Right lung (tissue), 10 donors: ENCODE measurements around the gene SGO1. TPM values are rescaled to one million over a fixed set of nuclear protein-coding genes. Genes with fewer than 3 reads are reported as not detected.
"Not testable (repeated sequence)": the region's sequence is repeated elsewhere in the genome, so short reads cannot be mapped to it uniquely, and the experiment has no call there.

Experiments
- DNase-seq, 2 donors: peaks; one replicate each; pipeline ENCODE4 v3.0.0-alpha.2; 2013
- long read RNA-seq, 8 donors: transcript quantifications; one replicate each; lab custom pipeline, GENCODE V29; 2026
- polyA plus RNA-seq, 5 donors: library from polyadenylated mRNA; unstranded; fragments of 120-200 nt; gene quantifications; one replicate each; pipeline versions ENCODE4 v1.2.1 to v1.2.3, GENCODE V29; 2013; ENCODE audit warnings: inconsistent platforms in 1 of 5, low replicate concordance in 1 of 5; ENCODE audit not compliant: insufficient read length in 5 of 5, insufficient read depth in 1 of 5

Gene SGO1
- 10 to 100 TPM in 3 of 5 donors, 1 to 10 TPM in 2; 4.9 to 16.9 (median 10.2) TPM for polyA plus RNA-seq
- long read RNA-seq, donor 1, partial matches to known transcripts: 11 of 12 reads
- long read RNA-seq, donor 1, other reads (novel, unspliced or antisense): 0 of 12 reads
- long read RNA-seq, donor 2, partial matches to known transcripts: 0 of 1 reads
- long read RNA-seq, donor 2, other reads (novel, unspliced or antisense): 0 of 1 reads
- long read RNA-seq, donor 3: 0 reads
- long read RNA-seq, donor 4: 0 reads
- long read RNA-seq, donor 5: 0 reads
- long read RNA-seq, donor 6, partial matches to known transcripts: 0 of 1 reads
- long read RNA-seq, donor 6, other reads (novel, unspliced or antisense): 0 of 1 reads
- long read RNA-seq, donor 7: 0 reads
- long read RNA-seq, donor 8: 0 reads

DNA sequence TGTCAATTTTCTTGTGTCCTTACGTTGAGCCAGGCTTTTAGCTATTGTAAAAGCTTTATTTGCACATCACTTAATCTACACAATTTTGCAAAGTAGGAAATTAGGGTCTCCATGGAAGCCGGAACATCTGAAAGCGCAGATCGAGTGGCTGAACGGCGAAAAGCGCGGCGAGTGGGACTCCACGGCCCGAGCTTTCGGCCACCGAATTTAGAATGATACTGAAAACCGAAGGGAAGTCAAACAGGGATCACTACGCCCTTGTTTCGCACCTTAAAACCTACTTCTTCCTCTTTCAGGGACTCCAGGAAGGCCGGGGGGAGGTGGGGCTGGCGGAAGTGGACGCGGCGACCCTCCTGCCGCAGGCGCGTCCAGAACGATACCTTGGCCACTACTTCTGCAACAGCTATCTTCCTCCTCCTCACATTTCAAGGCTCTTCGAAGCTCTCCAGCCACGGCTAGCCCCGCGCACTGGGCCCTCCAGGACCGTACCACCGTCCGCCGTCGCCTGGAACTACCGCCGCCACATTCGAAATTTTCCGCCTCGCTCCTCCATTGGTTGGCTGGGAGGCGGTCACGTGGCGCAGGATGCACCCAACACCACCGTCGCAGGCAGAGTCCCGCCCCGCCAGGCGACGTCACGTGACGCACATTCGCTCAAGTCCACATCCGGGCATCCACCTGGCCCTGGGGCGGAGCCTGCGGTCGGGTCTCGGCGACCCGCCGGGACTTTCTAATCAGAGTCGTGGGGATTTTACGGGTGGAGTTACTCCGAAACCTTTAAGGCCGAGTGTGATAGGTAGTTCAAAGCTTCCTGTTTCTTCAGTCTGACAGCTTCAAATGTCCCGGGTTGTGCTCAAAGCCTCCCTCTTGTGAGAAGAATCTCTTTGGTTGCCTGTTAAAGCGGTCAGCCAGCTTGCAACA lies at the start of gene SGO1:
TSS of gene SGO1 (minus strand) at position 528 of the 921 bp plus-strand sequence. CDS start 2,179 bp downstream, outside the sequence.
- DNase-seq: peak; percentile 98

GRCh38 chr3:20235796-20236195 lies 49.8 kb upstream of the SGO1 start:
- DNase-seq: no peak

DNA sequence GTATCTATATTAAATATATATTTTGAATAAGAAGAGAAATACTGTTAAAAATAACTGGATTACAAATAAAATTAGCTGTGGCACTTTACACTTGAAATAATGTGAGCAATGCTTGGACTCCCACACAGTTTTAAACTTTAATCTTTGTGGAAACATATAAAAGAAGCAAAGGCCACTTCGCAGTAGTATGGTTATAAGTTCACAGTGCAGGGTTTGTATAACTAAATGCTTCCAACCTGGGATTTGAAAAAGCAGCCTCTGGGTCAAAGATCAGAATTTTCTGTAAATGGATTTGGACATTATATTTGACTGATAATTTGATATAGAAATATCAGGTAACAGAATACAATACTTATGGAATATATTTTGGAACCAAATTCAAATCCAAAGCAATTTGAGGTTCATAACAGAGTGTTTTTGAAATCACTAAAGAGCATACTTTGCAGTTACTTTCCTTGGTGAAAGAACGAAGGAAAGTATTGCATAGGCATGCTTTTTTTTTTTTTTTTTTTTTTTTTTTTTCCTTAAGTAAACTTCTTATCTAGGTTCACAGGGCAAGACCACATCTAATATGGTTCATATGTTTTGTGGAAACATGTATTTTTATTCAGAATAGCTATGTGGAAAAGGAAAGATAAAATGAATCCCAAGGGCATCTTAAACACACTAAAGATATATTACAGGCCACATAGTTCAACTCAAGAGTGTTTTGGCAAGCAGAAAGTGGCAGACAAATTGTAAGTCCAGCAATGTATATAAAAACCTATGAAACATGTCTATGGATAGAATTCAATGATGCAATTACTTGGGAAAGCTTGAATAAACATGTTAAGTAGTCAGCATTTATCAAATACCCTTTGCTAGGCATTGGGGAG lies 47.1 kb upstream of the SGO1 start:
- no peak for DNase-seq

DNA sequence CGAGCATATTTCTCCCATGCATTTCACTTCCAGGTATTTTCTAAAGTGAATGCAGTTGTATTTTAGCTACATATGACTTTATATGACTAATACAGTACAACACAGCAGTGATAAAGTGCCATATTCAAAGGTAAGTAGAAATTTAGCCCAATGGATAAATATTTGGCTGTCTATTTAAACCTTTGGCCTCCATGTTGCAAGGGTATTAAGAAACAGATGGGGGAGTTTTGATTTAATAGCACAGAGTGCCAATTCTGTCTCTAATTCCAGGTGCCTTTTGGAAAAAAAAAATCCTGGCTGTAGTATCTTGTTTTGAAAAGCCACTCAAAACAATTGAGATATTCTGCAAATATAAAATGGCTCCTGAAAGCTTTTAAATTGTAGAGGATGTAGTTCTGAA lies 44.9 kb upstream of the SGO1 start:
- DNase-seq: no peak

DNA sequence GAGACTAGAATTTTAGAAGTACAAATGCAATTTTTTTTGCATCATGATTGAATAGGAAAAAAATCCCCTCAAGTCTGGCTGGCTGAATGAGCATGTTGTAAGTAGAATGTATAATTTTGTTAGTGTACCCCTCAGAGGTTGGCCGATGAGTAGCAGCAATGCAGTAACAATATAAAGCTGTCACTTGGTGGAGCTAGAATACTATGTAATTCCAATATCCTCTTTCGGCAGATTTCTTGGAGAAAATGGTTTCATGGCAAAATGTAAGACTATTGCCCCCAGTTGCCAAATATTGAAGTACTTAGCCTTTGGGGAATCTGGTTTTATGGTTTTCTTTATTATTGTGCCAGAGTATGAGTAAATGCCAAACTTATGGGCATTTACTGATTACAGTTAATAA lies 39.8 kb upstream of the SGO1 start:
- peak; percentile 25 to 47 for DNase-seq

GRCh38 chr3:20222274-20222673 lies 36.3 kb upstream of the SGO1 start:
- no peak for DNase-seq

GRCh38 chr3:20218215-20218614 lies 32.2 kb upstream of the SGO1 start:
- DNase-seq: no peak

DNA sequence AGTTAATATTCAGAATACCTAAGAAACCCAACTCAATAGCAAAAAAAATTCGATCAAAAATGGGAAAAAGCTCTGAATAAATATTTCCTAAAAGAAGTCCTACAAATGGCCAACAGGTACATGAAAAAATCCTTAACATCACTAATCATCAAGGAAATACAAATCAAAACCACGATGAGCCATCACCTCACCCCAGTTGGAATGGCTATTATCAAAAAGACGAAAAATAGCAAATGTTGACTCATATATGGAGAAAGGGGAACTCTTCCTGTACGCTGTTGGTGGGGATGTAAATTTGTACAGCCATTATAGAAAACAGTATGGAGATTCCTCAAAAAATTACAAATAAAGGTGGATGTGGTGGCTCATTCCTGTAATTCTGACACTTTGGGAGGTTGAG lies 29.6 kb upstream of the SGO1 start:
- DNase-seq: no peak

DNA sequence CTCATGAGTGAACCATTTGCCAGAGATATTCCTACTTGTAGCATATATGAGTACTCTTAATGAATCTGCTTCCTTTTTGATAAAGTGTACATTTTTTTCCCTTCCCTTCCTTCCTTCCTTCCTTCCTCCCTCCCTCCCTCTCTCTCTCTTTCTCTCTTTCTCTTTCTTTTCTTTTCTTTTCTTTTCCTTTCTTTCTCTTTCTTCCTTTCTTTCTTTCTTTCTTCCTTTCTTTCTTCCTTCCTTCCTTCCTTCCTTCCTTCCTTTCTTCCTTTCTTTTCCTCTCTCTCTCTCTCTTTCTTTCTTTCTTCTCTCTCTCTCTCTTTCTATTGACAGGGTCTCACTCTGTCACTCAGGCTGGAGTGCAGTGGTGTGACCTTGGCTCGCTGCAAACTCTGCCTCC lies 27.5 kb upstream of the SGO1 start:
- DNase-seq: not testable (repeated sequence)

DNA sequence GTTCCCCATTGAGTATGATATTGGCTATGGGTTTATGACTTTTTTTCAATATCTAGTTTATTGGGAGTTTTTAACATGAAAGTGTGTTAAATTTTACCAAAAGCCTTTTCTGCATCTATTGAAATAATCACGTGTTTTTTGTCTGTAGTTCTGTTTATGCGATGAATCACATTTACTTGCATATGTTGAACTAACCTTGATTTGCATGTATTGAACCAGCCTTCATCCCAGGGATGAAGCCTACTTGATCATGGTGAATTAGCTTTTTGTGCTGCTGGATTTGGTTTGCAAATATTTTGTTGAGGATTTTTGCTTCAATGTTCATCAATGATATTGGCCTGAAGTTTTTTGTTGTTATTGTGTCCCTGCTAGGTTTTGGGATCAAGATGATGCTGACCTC lies 21.9 kb upstream of the SGO1 start:
- not testable (repeated sequence) for DNase-seq

- not testable (repeated sequence) for DNase-seq
These were observed 19.9 kb upstream of the SGO1 start for GRCh38 chr3:20205898-20206297.

GRCh38 chr3:20201143-20201542 lies 15.1 kb upstream of the SGO1 start:
- peak; percentile 63 to 68 for DNase-seq

- DNase-seq: no peak
These were observed 11.8 kb upstream of the SGO1 start for GRCh38 chr3:20197775-20198174.

- no peak for DNase-seq
These were observed 8.9 kb upstream of the SGO1 start for GRCh38 chr3:20194793-20195460.

- DNase-seq: no peak
These were observed 5.0 kb upstream of the SGO1 start for GRCh38 chr3:20190991-20191390.

DNA sequence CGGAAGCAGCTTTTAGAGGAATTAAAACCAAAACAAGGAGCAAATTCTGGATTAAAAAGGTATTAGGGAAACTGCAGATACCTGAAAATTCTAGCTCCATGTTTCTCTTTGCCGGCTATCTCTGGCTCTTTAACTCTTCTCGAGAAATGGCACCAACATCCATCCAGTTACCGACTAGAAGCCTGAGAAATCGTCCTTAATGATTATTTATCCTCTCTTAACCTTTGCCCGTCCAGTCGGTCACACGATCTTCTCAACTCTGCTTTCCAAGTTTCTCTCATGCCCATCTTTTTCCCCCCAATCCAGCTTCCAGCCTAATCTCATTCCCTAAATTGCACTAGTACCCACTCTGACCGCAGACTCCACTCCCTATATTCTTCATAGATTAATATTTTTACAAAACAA lies 596 bp upstream of the SGO1 start:
- DNase-seq: no peak

GRCh38 chr3:20185331-20185678 lies 701 bp downstream of the SGO1 start:
- DNase-seq: no peak

- no peak for DNase-seq
These were observed 3.8 kb downstream of the SGO1 start for GRCh38 chr3:20182206-20182605.

GRCh38 chr3:20181276-20181675 lies 4.7 kb downstream of the SGO1 start:
- DNase-seq: no peak

GRCh38 chr3:20173844-20174410 lies 12.1 kb downstream of the SGO1 start:
- DNase-seq: no peak

GRCh38 chr3:20161714-20162113 lies 24.3 kb downstream of the SGO1 start:
- DNase-seq: no peak
